ENCODE measurements around the gene ZNF622. TPM values are rescaled to one million over a fixed set of nuclear protein-coding genes. Genes with fewer than 3 reads are reported as not detected.

Gene ZNF622
- total RNA-seq, 2 donors from 2014 or later: 11.8 to 27.6 TPM

- DNase-seq (ENCODE audit: low spot score) (no peak), ATAC-seq (ENCODE audit: insufficient number of reproducible peaks, low FRiP score, low read depth) (no peak)
- Histone ChIP-seq H3K27me3 (replicated peaks; ENCODE audit: insufficient read depth) (no peaks in the 10 kb centered on the region), H3K9me3 (no peaks in the 10 kb centered on the region), H3K4me1 (ENCODE audit: control insufficient read depth in 1 of 2, low read depth in 2 of 2) (no peaks in the 10 kb centered on the region), H3K36me3 (no peaks in the 10 kb centered on the region), H3K27ac (no peak overlapping the region), H3K4me3 (no peak overlapping the region)
- no peak for TF ChIP-seq CTCF (IDR thresholded peaks at IDR 0.05)
Observed at GRCh38 chr5:16431490-16431889, 34.1 kb downstream of the ZNF622 start.

- Histone ChIP-seq H3K4me1 (ENCODE audit: control insufficient read depth in 1 of 2, low read depth in 2 of 2) (no peaks in the 10 kb centered on the region), H3K27me3 (replicated peaks; ENCODE audit: insufficient read depth) (no peaks in the 10 kb centered on the region), H3K27ac (no peak overlapping the region), H3K36me3 (no peaks in the 10 kb centered on the region), H3K9me3 (no peaks in the 10 kb centered on the region), H3K4me3 (no peak overlapping the region)
- DNase-seq (ENCODE audit: low spot score) (no peak), ATAC-seq (ENCODE audit: insufficient number of reproducible peaks, low FRiP score, low read depth) (no peak)
- TF ChIP-seq CTCF (IDR thresholded peaks at IDR 0.05): no peak
Observed at GRCh38 chr5:16430349-16431089, 35.1 kb downstream of the ZNF622 start.

GRCh38 chr5:16428359-16428758, 37.2 kb downstream of the ZNF622 start:
- DNase-seq (ENCODE audit: low spot score): no peak
- H3K36me3 ChIP-seq: no peaks in the 10 kb centered on the region
- no peaks in the 10 kb centered on the region for H3K9me3 ChIP-seq
- no peaks in the 10 kb centered on the region for H3K4me1 ChIP-seq (ENCODE audit: control insufficient read depth in 1 of 2, low read depth in 2 of 2)
- H3K4me3 ChIP-seq: no peak overlapping the region
- H3K27me3 ChIP-seq (replicated peaks; ENCODE audit: insufficient read depth): no peaks in the 10 kb centered on the region
- no peak for ATAC-seq (ENCODE audit: insufficient number of reproducible peaks, low FRiP score, low read depth)
- no peak for TF ChIP-seq CTCF (IDR thresholded peaks at IDR 0.05)
- H3K27ac ChIP-seq: no peak overlapping the region

- H3K36me3 ChIP-seq: no peaks in the 10 kb centered on the region
- no peak overlapping the region for H3K4me3 ChIP-seq
- H3K4me1 ChIP-seq (ENCODE audit: control insufficient read depth in 1 of 2, low read depth in 2 of 2): no peaks in the 10 kb centered on the region
- no peaks in the 10 kb centered on the region for H3K9me3 ChIP-seq
- DNase-seq (ENCODE audit: low spot score): no peak
- no peak for TF ChIP-seq CTCF (IDR thresholded peaks at IDR 0.05)
- no peak overlapping the region for H3K27ac ChIP-seq
- no peak for ATAC-seq (ENCODE audit: insufficient number of reproducible peaks, low FRiP score, low read depth)
- no peaks in the 10 kb centered on the region for H3K27me3 ChIP-seq (replicated peaks; ENCODE audit: insufficient read depth)
Observed at GRCh38 chr5:16427587-16427986, 38.0 kb downstream of the ZNF622 start.

- TF ChIP-seq CTCF (IDR thresholded peaks at IDR 0.05): no peak
- Histone ChIP-seq H3K4me3 (no peak overlapping the region), H3K36me3 (no peaks in the 10 kb centered on the region), H3K4me1 (ENCODE audit: control insufficient read depth in 1 of 2, low read depth in 2 of 2) (no peaks in the 10 kb centered on the region), H3K9me3 (no peaks in the 10 kb centered on the region), H3K27ac (no peak overlapping the region), H3K27me3 (replicated peaks; ENCODE audit: insufficient read depth) (no peaks in the 10 kb centered on the region)
- DNase-seq (ENCODE audit: low spot score): no peak
- no peak for ATAC-seq (ENCODE audit: insufficient number of reproducible peaks, low FRiP score, low read depth)
Observed at GRCh38 chr5:16418471-16418922, 47.1 kb downstream of the ZNF622 start.

Data from thoracic aorta (tissue), 2 donors.